DOHH2 (cell line): ENCODE measurements around the gene UBE2D3.
A peak's percentile ranks its signal among the peaks of the same experiment; 100 is the strongest.
"Not testable (repeated sequence)": the region's sequence is repeated elsewhere in the genome, so short reads cannot be mapped to it uniquely, and the experiment has no call there.

Source experiments
- H3F3A ChIP-seq: fragments of 200-600 bp; sonication (generic), shearing (Covaris generic); 2 replicates; pipeline ENCODE4 v1.6.0; 2016; ENCODE audit warnings: antibody characterized with exemption, mild to moderate bottlenecking; ENCODE audit not compliant: control insufficient read depth, insufficient read depth
- H3K27ac ChIP-seq: fragments of 200-600 bp; sonication (generic); 2 replicates; pipeline ENCODE4 v1.5.1; 2014; ENCODE audit warnings: low read depth, mild to moderate bottlenecking, low read length, moderate library complexity
- H3K27me3 ChIP-seq: fragments of 200-600 bp; sonication (generic); 2 replicates; pipeline ENCODE4 v1.6.1; 2014; ENCODE audit warnings: mild to moderate bottlenecking, low read length, mixed read lengths; ENCODE audit not compliant: control insufficient read depth
- H3K36me3 ChIP-seq: fragments of 200-600 bp; sonication (generic); 2 replicates; pipeline ENCODE4 v1.6.1; 2014; ENCODE audit warnings: mild to moderate bottlenecking, low read length, moderate library complexity, mixed read lengths; ENCODE audit not compliant: control insufficient read depth
- H3K4me1 ChIP-seq: fragments of 200-600 bp; sonication (generic); 2 replicates; pipeline ENCODE4 v1.6.1; 2014; ENCODE audit warnings: mild to moderate bottlenecking, low read length, mixed read lengths; ENCODE audit not compliant: control insufficient read depth
- H3K4me2 ChIP-seq: fragments of 200-600 bp; sonication (generic); 2 replicates; pipeline ENCODE4 v1.6.0; 2014; ENCODE audit warnings: mild to moderate bottlenecking, low read length, moderate library complexity
- H3K4me3 ChIP-seq: fragments of 200-600 bp; sonication (generic); 2 replicates; pipeline ENCODE4 v1.5.1; 2014; ENCODE audit warnings: mild to moderate bottlenecking, low read length, mixed read lengths
- H3K79me2 ChIP-seq: fragments of 200-600 bp; sonication (generic); 2 replicates; pipeline ENCODE4 v1.6.1; 2014; ENCODE audit warnings: mild to moderate bottlenecking, low read length, mixed read lengths; ENCODE audit not compliant: control insufficient read depth
- H3K9me2 ChIP-seq: fragments of 200-600 bp; sonication (generic); replicated peaks from 2 replicates; pipeline ENCODE4 v1.6.1; 2014; ENCODE audit warnings: mild to moderate bottlenecking, low read length, mixed read lengths; ENCODE audit not compliant: control insufficient read depth
- H3K9me3 ChIP-seq: fragments of 200-600 bp; sonication (generic); 2 replicates; pipeline ENCODE4 v1.6.1; 2014; ENCODE audit warnings: antibody characterized with exemption, low read length, mixed read lengths; ENCODE audit not compliant: control insufficient read depth, insufficient read depth
- H4K20me1 ChIP-seq: fragments of 200-600 bp; sonication (generic); 2 replicates; pipeline ENCODE4 v1.6.0; 2014; ENCODE audit warnings: low read depth, mild to moderate bottlenecking, antibody characterized with exemption, low read length, moderate library complexity; ENCODE audit not compliant: control insufficient read depth, insufficient read depth
- CTCF ChIP-seq: fragments of 200-600 bp; sonication (generic); IDR thresholded peaks from one replicate; pipeline ENCODE4 v1.5.1; 2014; ENCODE audit warnings: antibody characterized with exemption, mild to moderate bottlenecking, low read depth, low read length; ENCODE audit not compliant: poor library complexity, severe bottlenecking
- EZH2phosphoT487 ChIP-seq: fragments of 200-600 bp; sonication (generic); IDR thresholded peaks from 2 replicates; pipeline ENCODE4 v1.6.1; 2017; ENCODE audit warnings: borderline replicate concordance, mild to moderate bottlenecking, antibody characterized with exemption, low read length, moderate library complexity, mixed read lengths

UBE2D3 gene

GRCh38 chr4:102823897-102824296, 3.5 kb downstream of the UBE2D3 start:
- no peaks in the 10 kb centered on the region for H3K27me3 ChIP-seq
- H4K20me1 ChIP-seq, result peaks cover 53% of the 10 kb centered on the region
- no peaks in the 10 kb centered on the region for H3K9me2 ChIP-seq
- H3F3A ChIP-seq, result no peaks in the 10 kb centered on the region; the same call in 1 of the 2 replicates
- no peak for TF ChIP-seq EZH2phosphoT487
- TF ChIP-seq CTCF, result no peak
- no peaks in the 10 kb centered on the region for H3K9me3 ChIP-seq
- peaks cover 92% of the 10 kb centered on the region for H3K79me2 ChIP-seq
- H3K4me2 ChIP-seq, result peak overlapping the region; percentile 67
- no peak overlapping the region for H3K27ac ChIP-seq
- H3K4me1 ChIP-seq, result peaks cover 57% of the 10 kb centered on the region
- H3K4me3 ChIP-seq, result peak overlapping the region; percentile 94
- H3K36me3 ChIP-seq, result peaks cover 80% of the 10 kb centered on the region

- Histone ChIP-seq H3K27ac (no peak overlapping the region), H3K27me3 (no peaks in the 10 kb centered on the region), H3K79me2 (peaks cover 92% of the 10 kb centered on the region), H3K9me3 (no peaks in the 10 kb centered on the region), H3F3A (no peaks in the 10 kb centered on the region; the same call in 1 of the 2 replicates), H3K9me2 (no peaks in the 10 kb centered on the region), H3K4me2 (peak overlapping the region; percentile 67), H3K4me1 (peaks cover 58% of the 10 kb centered on the region), H4K20me1 (peaks cover 58% of the 10 kb centered on the region), H3K4me3 (peak overlapping the region; percentile 94), H3K36me3 (peaks cover 85% of the 10 kb centered on the region)
- no peak for TF ChIP-seq EZH2phosphoT487
- TF ChIP-seq CTCF, result no peak
Observed at GRCh38 chr4:102823464-102823863, 3.9 kb downstream of the UBE2D3 start.

GRCh38 chr4:102819588-102820365, 7.6 kb downstream of the UBE2D3 start:
- Histone ChIP-seq H3K36me3 (peaks cover 93% of the 10 kb centered on the region), H3K4me2 (no peak overlapping the region), H3K79me2 (peaks cover 100% of the 10 kb centered on the region), H3K27ac (no peak overlapping the region), H3F3A (peaks cover 3% of the 10 kb centered on the region; the same call in 1 of the 2 replicates), H4K20me1 (peaks cover 76% of the 10 kb centered on the region), H3K27me3 (no peaks in the 10 kb centered on the region), H3K9me2 (no peaks in the 10 kb centered on the region), H3K4me1 (peaks cover 69% of the 10 kb centered on the region), H3K9me3 (no peaks in the 10 kb centered on the region), H3K4me3 (no peak overlapping the region)
- TF ChIP-seq EZH2phosphoT487 (no peak), CTCF (no peak)

- not testable (repeated sequence) for H3K9me3 ChIP-seq, H3K4me2 ChIP-seq, H3K27me3 ChIP-seq, H3F3A ChIP-seq, H3K9me2 ChIP-seq, H3K27ac ChIP-seq, H3K4me3 ChIP-seq
- H3K4me1 ChIP-seq, result peaks cover 63% of the 10 kb centered on the region
- peaks cover 100% of the 10 kb centered on the region for H3K79me2 ChIP-seq
- peaks cover 70% of the 10 kb centered on the region for H4K20me1 ChIP-seq
- peaks cover 91% of the 10 kb centered on the region for H3K36me3 ChIP-seq
Observed at GRCh38 chr4:102819100-102819499, 8.3 kb downstream of the UBE2D3 start.
